ENCODE measurements around the gene PAX5.

Gene PAX5

DNA sequence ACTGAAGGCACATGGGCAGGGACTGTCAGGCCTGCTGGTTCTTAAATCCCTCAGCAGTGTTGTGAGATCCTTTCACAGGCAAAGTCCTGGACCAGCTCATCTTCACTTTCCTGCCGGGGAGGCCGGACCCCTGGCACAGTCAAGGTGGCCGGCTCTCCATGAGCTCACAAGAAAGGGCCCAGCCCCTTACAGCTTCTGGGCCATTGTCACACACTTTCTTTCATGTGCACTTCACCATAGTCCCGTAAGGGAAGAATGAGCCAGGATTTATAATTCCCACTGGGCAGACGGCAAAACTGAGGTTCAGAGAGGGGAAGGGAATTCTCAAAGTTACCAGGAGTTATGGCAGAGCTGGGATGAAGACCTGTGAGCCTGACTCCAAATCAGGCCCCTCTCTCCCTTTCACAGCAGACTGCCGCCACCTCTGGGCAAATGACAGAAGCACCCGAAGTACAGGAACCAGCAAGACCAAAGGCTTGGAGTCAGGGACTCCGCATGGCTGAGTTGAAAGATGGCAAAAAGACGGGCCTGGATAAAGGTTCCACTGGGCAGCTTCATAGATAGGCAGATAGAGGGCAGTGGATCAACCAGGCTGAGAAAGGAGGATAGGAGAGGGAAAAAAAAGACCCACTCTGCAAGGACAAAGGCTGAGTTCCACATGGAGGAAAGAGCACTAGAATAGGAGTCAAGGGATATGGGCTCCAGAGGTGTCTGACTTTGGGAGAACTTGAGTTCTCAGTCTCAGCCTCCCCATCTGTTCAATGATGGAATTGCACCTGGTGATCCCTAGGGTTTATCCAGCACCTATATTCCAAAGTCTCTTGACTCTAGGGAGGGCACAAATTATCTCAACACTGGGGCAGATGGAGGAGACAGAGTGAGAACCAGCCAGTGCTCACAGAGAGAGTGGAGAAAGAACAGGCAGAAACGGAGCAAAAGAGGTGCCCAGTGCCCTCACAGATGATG is 128.7 kb downstream of the PAX5 start:
- no peak for DNase-seq
- TF ChIP-seq, protein P1, sequence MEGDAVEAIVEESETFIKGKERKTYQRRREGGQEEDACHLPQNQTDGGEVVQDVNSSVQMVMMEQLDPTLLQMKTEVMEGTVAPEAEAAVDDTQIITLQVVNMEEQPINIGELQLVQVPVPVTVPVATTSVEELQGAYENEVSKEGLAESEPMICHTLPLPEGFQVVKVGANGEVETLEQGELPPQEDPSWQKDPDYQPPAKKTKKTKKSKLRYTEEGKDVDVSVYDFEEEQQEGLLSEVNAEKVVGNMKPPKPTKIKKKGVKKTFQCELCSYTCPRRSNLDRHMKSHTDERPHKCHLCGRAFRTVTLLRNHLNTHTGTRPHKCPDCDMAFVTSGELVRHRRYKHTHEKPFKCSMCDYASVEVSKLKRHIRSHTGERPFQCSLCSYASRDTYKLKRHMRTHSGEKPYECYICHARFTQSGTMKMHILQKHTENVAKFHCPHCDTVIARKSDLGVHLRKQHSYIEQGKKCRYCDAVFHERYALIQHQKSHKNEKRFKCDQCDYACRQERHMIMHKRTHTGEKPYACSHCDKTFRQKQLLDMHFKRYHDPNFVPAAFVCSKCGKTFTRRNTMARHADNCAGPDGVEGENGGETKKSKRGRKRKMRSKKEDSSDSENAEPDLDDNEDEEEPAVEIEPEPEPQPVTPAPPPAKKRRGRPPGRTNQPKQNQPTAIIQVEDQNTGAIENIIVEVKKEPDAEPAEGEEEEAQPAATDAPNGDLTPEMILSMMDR (IDR thresholded peaks at IDR 0.05; ENCODE audit: low read depth, low read length, missing control alignments) = peak; percentile 25
- Histone ChIP-seq H3K4me3 (ENCODE audit: low read depth, low read length) (no peak overlapping the region), H3K27ac (no peak overlapping the region), H3K36me3 (replicated peaks) (no peaks in the 10 kb centered on the region), H3K27me3 (replicated peaks) (peaks cover 49% of the 10 kb centered on the region)
- in situ Hi-C loops (cut with HindIII; ENCODE audit: low pct_ligation_motif_present, low sequenced_read_pairs) = no loop called here

GRCh38 chr9:36903541-36904435 is 130.3 kb downstream of the PAX5 start:
- DNase-seq = peak; percentile 88
- no peaks in the 10 kb centered on the region for H3K36me3 ChIP-seq (replicated peaks)
- H3K4me3 ChIP-seq (ENCODE audit: low read depth, low read length) = no peak overlapping the region
- TF ChIP-seq, protein P1 (IDR thresholded peaks at IDR 0.05; ENCODE audit: low read depth, low read length, missing control alignments) = no peak
- in situ Hi-C loops (cut with HindIII; ENCODE audit: low pct_ligation_motif_present, low sequenced_read_pairs) = no loop called here
- H3K27ac ChIP-seq = no peak overlapping the region
- peaks cover 48% of the 10 kb centered on the region for H3K27me3 ChIP-seq (replicated peaks)

DNA sequence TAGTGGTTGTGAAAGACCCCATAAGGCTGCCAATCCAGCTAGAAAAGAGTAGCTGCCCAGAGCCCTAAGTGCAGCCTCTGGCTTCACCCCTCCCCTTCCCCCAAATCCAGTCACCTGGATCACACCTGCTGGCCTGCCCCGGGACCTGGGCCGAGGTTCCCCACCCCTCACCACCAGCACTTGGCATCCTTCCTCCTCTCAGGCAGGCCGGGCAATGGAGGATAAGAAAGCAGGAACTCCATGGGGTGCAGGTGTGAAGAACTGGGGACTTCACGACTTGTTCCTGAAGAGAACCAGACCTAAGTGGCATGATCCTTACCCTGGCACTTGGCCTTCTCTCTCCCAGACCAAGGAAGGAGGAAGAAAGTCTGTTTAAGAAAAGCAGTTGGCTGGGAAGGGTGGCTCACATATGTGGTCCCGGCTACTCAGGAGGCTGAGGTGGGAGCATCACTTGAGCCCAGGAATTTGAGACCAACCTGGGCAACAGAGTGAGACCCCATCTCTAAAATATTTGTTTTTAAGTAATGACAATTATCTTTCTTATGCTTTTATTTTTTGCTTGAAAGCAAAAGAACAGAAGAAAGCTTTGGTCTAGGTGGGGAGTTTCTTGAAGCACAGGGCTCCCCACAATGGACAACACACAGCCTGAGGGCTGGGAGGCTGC is 131.1 kb downstream of the PAX5 start:
- no peaks in the 10 kb centered on the region for H3K36me3 ChIP-seq (replicated peaks)
- no peak overlapping the region for H3K4me3 ChIP-seq (ENCODE audit: low read depth, low read length)
- no peak for DNase-seq
- peaks cover 51% of the 10 kb centered on the region for H3K27me3 ChIP-seq (replicated peaks)
- in situ Hi-C loops (cut with HindIII; ENCODE audit: low pct_ligation_motif_present, low sequenced_read_pairs) = no loop called here
- H3K27ac ChIP-seq = no peak overlapping the region
- TF ChIP-seq, protein P1 (IDR thresholded peaks at IDR 0.05; ENCODE audit: low read depth, low read length, missing control alignments) = no peak

DNA sequence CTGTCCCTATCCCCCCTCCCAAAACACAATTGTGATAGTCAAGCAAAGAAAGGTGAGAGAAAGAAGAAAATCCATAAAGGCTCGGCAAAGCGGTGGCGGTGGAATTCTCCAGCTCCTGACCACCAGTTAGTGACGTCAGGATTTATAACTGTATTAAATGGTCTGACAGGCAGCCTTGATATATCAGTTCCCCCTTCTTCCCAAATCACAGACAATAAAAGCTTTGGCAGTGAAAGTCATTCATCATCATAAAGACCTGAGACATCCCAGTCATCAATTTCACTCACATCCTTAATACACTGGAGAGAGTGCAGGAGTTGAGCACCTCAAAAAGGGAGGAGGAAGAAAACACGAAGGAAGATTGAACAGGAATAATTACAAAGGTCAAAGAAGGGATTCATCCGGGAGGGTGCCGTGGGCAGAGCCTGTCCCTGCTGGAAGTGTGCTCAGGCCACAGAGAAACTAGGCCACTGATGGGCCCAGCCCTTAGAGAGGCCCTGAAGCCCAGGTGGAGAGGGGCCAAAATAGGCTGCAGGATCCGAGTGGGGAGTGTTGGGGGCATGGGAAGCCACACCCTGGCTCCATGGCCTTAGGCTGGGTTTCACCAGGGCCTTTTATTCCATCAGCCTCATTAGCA is 131.9 kb downstream of the PAX5 start:
- DNase-seq = no peak
- Histone ChIP-seq H3K4me3 (ENCODE audit: low read depth, low read length) (no peak overlapping the region), H3K27me3 (replicated peaks) (peaks cover 51% of the 10 kb centered on the region), H3K27ac (no peak overlapping the region), H3K36me3 (replicated peaks) (no peaks in the 10 kb centered on the region)
- in situ Hi-C loops (cut with HindIII; ENCODE audit: low pct_ligation_motif_present, low sequenced_read_pairs) = no loop called here
- TF ChIP-seq, protein P1 (IDR thresholded peaks at IDR 0.05; ENCODE audit: low read depth, low read length, missing control alignments) = no peak

DNA sequence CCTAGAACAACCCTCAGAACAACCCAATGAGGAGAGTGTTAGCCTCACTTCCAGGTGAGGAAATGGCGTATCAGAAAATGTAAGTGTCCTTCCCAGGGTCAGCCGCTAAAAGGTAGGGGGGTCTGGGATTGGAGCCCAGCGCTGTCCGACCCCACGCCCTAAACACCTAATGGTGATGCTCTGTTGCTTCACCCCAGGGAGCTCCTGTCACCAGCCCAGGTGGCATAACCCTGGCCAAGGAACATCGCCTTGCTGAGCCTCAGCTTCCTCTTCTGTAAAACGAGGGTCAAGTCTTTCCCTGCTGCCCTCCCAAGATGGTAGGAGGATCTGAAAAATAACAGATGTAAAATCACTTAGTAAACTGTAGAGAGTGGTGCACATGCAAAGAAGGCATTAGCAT is 132.5 kb downstream of the PAX5 start:
- Histone ChIP-seq H3K27ac (no peak overlapping the region), H3K27me3 (replicated peaks) (peaks cover 51% of the 10 kb centered on the region), H3K4me3 (ENCODE audit: low read depth, low read length) (no peak overlapping the region), H3K36me3 (replicated peaks) (no peaks in the 10 kb centered on the region)
- no peak for DNase-seq
- in situ Hi-C loops (cut with HindIII; ENCODE audit: low pct_ligation_motif_present, low sequenced_read_pairs) = no loop called here
- TF ChIP-seq, protein P1 (IDR thresholded peaks at IDR 0.05; ENCODE audit: low read depth, low read length, missing control alignments) = no peak
